ENCODE data around the gene PIP5KL1. TPM values are rescaled to one million over a fixed set of nuclear protein-coding genes. Genes with fewer than 3 reads are reported as not detected.
A peak's percentile ranks its signal among the peaks of the same experiment; 100 is the strongest.

The PIP5KL1 gene
- total and polyA plus RNA-seq, 4 donors = 2.7 to 19.1 (median 11.9) TPM

DNA sequence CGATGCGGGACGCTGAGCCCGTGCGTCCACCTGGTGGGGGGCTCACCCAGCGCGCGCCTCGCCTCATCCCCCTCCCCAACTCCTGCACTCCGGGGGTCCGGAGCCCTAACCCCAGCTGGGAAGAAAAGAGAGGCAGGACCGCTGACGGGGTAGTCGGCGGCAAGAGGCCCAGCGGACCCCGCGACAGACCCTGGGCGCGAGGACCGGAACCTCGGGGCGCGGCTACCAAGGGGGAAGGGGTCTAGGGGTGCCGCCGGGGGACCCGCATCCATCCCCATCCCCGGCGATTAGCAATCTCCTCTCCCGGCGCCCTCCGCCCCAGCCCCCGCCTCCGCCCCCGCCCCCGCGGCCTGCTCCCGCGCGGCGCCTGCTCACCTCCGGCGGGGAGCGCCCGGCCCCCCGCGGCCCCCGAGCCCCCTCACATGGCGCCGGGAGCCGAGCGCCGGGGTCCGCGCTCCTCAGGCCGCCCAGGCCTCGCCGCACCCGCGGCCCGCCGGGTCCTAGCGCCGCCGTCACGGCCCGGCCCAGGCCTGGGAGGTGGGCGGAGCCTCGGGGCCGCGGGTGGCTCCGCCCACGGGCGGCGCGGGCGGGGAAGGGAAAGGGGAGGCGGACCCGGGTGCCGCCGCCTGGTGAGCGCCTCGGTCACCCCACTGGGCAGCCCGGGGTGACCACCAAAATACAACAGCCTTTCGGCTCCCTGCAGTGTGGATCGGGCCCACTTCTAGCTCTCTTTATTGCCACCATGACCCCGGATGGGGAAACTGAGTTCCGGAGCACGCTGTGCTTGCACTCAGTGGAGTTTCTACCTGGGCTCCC, 31.2 kb downstream of the PIP5KL1 start, which contains the start of gene ST6GALNAC6:
Gene ST6GALNAC6, minus strand, starts transcription at position 476 of the 816 bp plus-strand sequence. CDS start 1,622 bp downstream, outside the sequence.
- under 1% methylated on average over 66 of the region's 89 CpGs for whole genome bisulfite sequencing (ENCODE audit: insufficient coverage)
- Histone ChIP-seq H3K36me3 (ENCODE audit: control insufficient read depth, insufficient read depth, low read length) (peaks cover 35% of the 10 kb centered on the region), H3K27me3 (ENCODE audit: control insufficient read depth, insufficient read depth, low read length) (no peaks in the 10 kb centered on the region), H3K9me3 (ENCODE audit: control insufficient read depth, insufficient read depth, low read length) (no peaks in the 10 kb centered on the region), H3K4me1 (ENCODE audit: control insufficient read depth, insufficient read depth, low read length) (peaks cover 53% of the 10 kb centered on the region), H3K27ac (ENCODE audit: low read depth, low read length) (peak within 1 kb of the TSS; percentile 88), H3K4me3 (ENCODE audit: low read depth, low read length) (peak within 1 kb of the TSS; percentile 91)
- DNase-seq (ENCODE audit: low read depth in 4 of 6, low spot score in 6 of 6) = peak in 3 of 6 donors; percentile 74 to 93 (median 88)

DNA sequence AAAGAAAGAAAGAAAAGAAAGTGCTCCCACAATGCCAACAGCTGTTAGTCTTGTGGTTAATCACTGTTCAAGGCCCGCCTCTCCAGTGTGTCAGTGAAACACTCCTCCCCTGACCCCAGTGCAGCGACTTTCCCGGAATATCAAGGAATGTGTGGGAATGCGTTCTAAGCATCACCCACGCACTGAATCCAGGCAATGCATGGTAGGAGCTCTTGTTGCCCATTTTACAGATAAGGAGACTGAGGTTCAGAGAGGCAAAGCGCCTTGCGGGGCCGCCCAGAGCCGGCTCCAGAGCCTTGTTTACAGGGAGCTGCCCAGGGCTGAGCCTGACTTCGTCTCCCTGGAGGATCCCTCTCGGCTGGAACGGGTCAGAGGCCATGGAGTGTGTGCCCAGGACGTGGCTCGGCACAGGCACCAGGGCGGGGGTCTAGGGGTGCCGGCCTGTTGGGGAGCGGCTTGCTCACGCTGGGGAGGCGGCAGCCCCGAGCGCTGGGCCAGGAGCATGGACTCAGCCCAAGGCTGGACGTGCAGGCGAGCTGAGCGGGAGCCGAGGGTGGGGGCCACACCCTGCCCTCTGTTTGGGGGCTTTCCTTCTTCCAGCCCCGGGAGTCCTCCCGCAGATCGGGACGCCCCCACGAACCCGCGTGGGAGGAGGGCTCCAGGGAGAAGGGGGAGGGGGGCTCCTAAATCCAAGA, 32.0 kb downstream of the PIP5KL1 start:
- Histone ChIP-seq H3K36me3 (ENCODE audit: control insufficient read depth, insufficient read depth, low read length) (peaks cover 40% of the 10 kb centered on the region), H3K4me3 (ENCODE audit: low read depth, low read length) (peak overlapping the region; percentile 91), H3K27me3 (ENCODE audit: control insufficient read depth, insufficient read depth, low read length) (no peaks in the 10 kb centered on the region), H3K4me1 (ENCODE audit: control insufficient read depth, insufficient read depth, low read length) (peaks cover 46% of the 10 kb centered on the region), H3K9me3 (ENCODE audit: control insufficient read depth, insufficient read depth, low read length) (no peaks in the 10 kb centered on the region), H3K27ac (ENCODE audit: low read depth, low read length) (peak overlapping the region; percentile 88)
- peak in 2 of 6 donors; percentile 55 to 67 for DNase-seq (ENCODE audit: low read depth in 4 of 6, low spot score in 6 of 6)
- WGBS (ENCODE audit: insufficient coverage) = 14% methylated on average over 27 of the region's 32 CpGs

DNA sequence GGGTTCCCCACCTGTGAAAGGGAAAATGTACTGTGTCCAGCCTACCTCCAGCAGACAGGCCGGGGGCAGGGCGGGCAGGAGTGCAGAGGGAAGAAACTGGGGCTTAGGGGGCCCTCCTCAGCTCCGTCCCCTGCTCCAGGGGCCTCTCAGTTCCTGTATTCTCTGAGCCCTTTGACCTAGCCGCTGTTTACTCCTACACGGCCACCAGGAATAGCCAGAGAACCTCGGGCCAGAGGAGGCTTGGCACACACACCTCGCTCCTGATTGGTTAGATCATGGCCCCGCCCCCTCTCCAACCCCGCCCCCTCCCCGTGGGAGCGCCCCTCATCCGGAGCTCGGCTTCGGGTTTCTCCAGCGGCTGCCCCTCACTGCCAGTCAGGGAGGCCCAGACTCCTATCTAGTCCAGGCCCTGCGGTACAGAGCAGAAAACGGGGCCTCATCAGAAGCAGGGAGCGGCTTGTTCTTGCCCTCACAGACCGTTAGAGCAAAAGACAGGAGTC, 33.3 kb downstream of the PIP5KL1 start:
- no peak overlapping the region for H3K4me3 ChIP-seq (ENCODE audit: low read depth, low read length)
- no peaks in the 10 kb centered on the region for H3K27me3 ChIP-seq (ENCODE audit: control insufficient read depth, insufficient read depth, low read length)
- H3K27ac ChIP-seq (ENCODE audit: low read depth, low read length) = peak overlapping the region; percentile 78
- peaks cover 40% of the 10 kb centered on the region for H3K4me1 ChIP-seq (ENCODE audit: control insufficient read depth, insufficient read depth, low read length)
- H3K9me3 ChIP-seq (ENCODE audit: control insufficient read depth, insufficient read depth, low read length) = no peaks in the 10 kb centered on the region
- 13% methylated on average over 10 of the region's 19 CpGs for WGBS (ENCODE audit: insufficient coverage)
- DNase-seq (ENCODE audit: low read depth in 4 of 6, low spot score in 6 of 6) = peak in 2 of 6 donors; percentile 75 to 82
- peaks cover 49% of the 10 kb centered on the region for H3K36me3 ChIP-seq (ENCODE audit: control insufficient read depth, insufficient read depth, low read length)

DNA sequence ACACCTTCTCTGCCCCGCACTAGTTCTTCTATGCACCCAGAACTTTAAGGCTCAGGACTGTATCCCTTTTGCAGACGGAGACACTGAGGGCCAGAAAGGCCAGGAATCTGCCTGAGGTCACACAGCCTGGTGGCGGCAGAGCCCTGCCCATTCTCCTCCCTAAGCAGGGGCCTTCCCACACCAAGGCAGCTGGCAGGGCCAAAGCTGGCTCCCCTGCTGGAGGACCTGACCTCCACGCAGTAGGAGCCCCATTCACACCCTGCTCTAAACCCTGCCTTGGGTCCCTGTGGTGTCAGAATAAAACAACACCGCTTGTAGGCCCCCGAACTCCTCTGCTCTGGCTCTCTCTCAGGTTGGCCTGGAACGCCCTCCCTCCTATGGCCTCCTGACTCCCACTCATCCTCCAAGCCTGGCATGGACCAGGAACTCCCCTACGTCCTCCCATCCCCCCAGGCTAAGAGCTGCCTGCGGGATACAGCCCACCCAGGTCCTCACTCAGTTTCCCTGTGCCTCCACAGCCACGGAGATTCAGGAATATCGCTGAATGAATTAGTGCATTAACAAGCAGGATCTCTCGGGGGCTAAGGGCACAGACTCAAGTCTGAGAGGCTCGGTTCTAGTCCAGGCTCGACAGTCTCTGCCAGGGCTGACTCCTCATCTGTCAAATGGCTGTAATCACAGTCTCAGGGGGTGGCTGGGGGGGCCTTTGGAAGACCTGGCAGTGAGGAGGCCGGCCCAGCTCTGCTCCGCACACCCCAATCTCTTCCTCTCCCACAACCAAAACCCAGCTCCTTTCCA, 34.0 kb downstream of the PIP5KL1 start:
- WGBS (ENCODE audit: insufficient coverage) = 60% methylated on average over 14 of the region's 16 CpGs
- Histone ChIP-seq H3K9me3 (ENCODE audit: control insufficient read depth, insufficient read depth, low read length) (no peaks in the 10 kb centered on the region), H3K36me3 (ENCODE audit: control insufficient read depth, insufficient read depth, low read length) (peaks cover 53% of the 10 kb centered on the region), H3K4me3 (ENCODE audit: low read depth, low read length) (no peak overlapping the region), H3K27ac (ENCODE audit: low read depth, low read length) (peak overlapping the region; percentile 78), H3K27me3 (ENCODE audit: control insufficient read depth, insufficient read depth, low read length) (no peaks in the 10 kb centered on the region), H3K4me1 (ENCODE audit: control insufficient read depth, insufficient read depth, low read length) (peaks cover 40% of the 10 kb centered on the region)
- no peak for DNase-seq (ENCODE audit: low read depth in 4 of 6, low spot score in 6 of 6)

DNA sequence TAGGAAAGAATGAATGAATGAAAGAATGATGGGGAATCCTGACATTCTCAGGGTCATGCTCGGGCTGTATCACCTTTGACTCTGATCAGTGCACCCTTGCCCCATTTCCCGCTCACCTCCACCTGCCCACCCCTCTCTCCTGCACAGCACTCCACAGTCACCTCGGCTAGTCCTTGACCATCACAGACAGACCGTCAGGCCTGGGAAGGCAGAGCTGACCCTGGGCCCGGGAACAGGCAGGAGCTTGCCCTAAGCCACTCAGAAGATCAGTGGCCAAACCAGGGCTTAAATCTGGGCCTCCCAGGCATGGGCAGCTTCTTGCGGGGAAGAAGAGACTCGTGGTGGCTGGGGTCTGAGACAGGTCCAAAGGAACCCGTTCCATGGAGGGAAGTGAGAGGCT, 34.8 kb downstream of the PIP5KL1 start:
- H3K27ac ChIP-seq (ENCODE audit: low read depth, low read length) = no peak overlapping the region
- no peak for DNase-seq (ENCODE audit: low read depth in 4 of 6, low spot score in 6 of 6)
- WGBS (ENCODE audit: insufficient coverage) = 95% methylated on average over 8 of the region's 8 CpGs

DNA sequence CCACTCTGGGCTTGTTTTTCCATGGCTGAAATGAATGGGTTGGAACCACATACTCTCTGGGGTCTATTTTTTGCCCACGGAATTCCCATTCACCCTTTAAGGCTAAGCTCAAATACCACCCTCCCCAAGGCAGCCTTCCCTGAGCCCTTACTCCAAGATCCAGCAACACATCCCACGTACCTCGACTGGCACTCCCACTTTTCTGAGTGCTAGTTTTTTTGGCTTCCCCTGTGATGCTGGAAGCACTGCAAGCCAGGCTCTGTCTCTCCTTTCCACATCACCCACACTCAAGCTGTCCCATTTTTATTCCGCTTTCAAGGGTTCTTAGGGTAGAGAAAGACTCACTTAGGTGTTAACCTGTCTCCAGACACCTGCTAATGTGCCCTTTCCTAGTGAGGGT, 37.2 kb downstream of the PIP5KL1 start:
- no peaks in the 10 kb centered on the region for H3K9me3 ChIP-seq (ENCODE audit: control insufficient read depth, insufficient read depth, low read length)
- 92% methylated on average over 3 of the region's 4 CpGs for WGBS (ENCODE audit: insufficient coverage)
- peaks cover 70% of the 10 kb centered on the region for H3K36me3 ChIP-seq (ENCODE audit: control insufficient read depth, insufficient read depth, low read length)
- no peak overlapping the region for H3K4me3 ChIP-seq (ENCODE audit: low read depth, low read length)
- no peak for DNase-seq (ENCODE audit: low read depth in 4 of 6, low spot score in 6 of 6)
- H3K27ac ChIP-seq (ENCODE audit: low read depth, low read length) = no peak overlapping the region
- H3K4me1 ChIP-seq (ENCODE audit: control insufficient read depth, insufficient read depth, low read length) = peaks cover 24% of the 10 kb centered on the region
- H3K27me3 ChIP-seq (ENCODE audit: control insufficient read depth, insufficient read depth, low read length) = no peaks in the 10 kb centered on the region

More for the DNA sequence above, 34.8 kb downstream of the PIP5KL1 start:
- Histone ChIP-seq H3K4me1 (ENCODE audit: control insufficient read depth, insufficient read depth, low read length) (peaks cover 40% of the 10 kb centered on the region), H3K36me3 (ENCODE audit: control insufficient read depth, insufficient read depth, low read length) (peaks cover 56% of the 10 kb centered on the region), H3K9me3 (ENCODE audit: control insufficient read depth, insufficient read depth, low read length) (no peaks in the 10 kb centered on the region), H3K4me3 (ENCODE audit: low read depth, low read length) (no peak overlapping the region), H3K27me3 (ENCODE audit: control insufficient read depth, insufficient read depth, low read length) (no peaks in the 10 kb centered on the region)

DNA sequence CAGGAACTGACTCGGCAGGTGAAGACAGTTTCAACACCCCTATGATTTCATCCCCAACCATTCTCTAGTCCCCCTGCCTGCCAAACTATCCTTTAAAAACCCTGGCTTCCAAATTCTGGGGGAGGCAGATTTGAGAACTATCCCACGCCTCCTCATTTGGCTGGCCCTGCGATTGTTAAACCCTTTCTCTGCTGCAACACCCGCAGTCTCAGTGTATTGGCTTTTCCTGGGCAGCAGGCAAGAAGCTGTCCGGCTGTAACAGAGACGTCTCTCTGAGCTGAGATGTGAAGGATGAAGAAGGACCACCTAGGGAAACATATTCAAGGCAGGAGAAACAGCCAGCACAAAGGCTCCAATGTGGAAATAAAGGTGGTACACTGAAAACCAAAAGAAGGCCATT, 37.7 kb downstream of the PIP5KL1 start:
- H3K4me3 ChIP-seq (ENCODE audit: low read depth, low read length) = no peak overlapping the region
- no peak for DNase-seq (ENCODE audit: low read depth in 4 of 6, low spot score in 6 of 6)
- no peak overlapping the region for H3K27ac ChIP-seq (ENCODE audit: low read depth, low read length)
- H3K4me1 ChIP-seq (ENCODE audit: control insufficient read depth, insufficient read depth, low read length) = peaks cover 18% of the 10 kb centered on the region
- H3K36me3 ChIP-seq (ENCODE audit: control insufficient read depth, insufficient read depth, low read length) = peaks cover 73% of the 10 kb centered on the region
- H3K27me3 ChIP-seq (ENCODE audit: control insufficient read depth, insufficient read depth, low read length) = no peaks in the 10 kb centered on the region
- H3K9me3 ChIP-seq (ENCODE audit: control insufficient read depth, insufficient read depth, low read length) = no peaks in the 10 kb centered on the region
- 92% methylated on average over 5 of the region's 6 CpGs for WGBS (ENCODE audit: insufficient coverage)

DNA sequence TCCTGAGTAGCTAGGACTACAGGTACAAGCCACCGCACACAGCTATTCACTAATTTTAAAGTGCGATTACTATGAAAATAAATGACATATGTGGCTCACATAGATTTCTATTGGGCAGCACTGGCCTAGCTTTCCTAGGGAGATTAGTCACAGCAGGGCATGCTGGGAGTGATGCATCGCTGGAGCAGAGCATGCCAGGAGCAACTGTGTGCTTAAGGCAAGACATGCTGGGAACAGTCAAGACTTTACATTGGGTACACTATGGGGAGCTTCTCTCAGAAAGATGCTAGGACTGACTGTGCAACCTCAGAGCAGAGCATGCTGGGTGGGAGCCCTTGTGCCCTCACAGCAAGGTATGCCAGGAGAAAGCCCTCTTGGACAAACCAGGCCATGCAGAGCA, 40.5 kb downstream of the PIP5KL1 start:
- WGBS (ENCODE audit: insufficient coverage) = 90% methylated on average over 1 of the region's 3 CpGs
- Histone ChIP-seq H3K27me3 (ENCODE audit: control insufficient read depth, insufficient read depth, low read length) (no peaks in the 10 kb centered on the region), H3K36me3 (ENCODE audit: control insufficient read depth, insufficient read depth, low read length) (peaks cover 76% of the 10 kb centered on the region)

DNA sequence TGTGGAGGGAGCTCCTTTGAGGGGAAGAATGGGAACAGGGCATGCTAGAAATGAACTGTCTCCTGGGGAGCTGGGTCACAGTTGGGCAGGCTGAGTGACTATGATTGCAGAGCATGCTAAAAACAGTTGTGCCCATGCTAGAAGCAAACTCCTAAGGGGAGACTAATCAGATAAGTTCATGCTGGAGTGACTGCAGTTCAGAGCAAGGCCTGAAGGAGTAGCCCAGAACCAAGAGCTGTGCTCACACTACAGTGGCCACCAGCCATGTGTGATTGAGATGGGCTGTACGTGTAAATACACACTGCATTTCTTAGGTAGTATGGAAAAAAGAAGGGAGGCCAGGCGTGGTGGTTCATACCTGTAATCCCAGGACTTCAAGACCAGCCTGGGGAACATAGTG, 42.8 kb downstream of the PIP5KL1 start:
- no peak overlapping the region for H3K4me3 ChIP-seq (ENCODE audit: low read depth, low read length)
- H3K36me3 ChIP-seq (ENCODE audit: control insufficient read depth, insufficient read depth, low read length) = peaks cover 67% of the 10 kb centered on the region
- 80% methylated on average over 1 of the region's 2 CpGs for WGBS (ENCODE audit: insufficient coverage)

More for the DNA sequence above, 40.5 kb downstream of the PIP5KL1 start:
- Histone ChIP-seq H3K4me3 (ENCODE audit: low read depth, low read length) (no peak overlapping the region), H3K27ac (ENCODE audit: low read depth, low read length) (no peak overlapping the region), H3K9me3 (ENCODE audit: control insufficient read depth, insufficient read depth, low read length) (no peaks in the 10 kb centered on the region), H3K4me1 (ENCODE audit: control insufficient read depth, insufficient read depth, low read length) (peaks cover 16% of the 10 kb centered on the region)
- no peak for DNase-seq (ENCODE audit: low read depth in 4 of 6, low spot score in 6 of 6)

More for the DNA sequence above, 42.8 kb downstream of the PIP5KL1 start:
- H3K27me3 ChIP-seq (ENCODE audit: control insufficient read depth, insufficient read depth, low read length) = no peaks in the 10 kb centered on the region
- H3K27ac ChIP-seq (ENCODE audit: low read depth, low read length) = no peak overlapping the region
- H3K4me1 ChIP-seq (ENCODE audit: control insufficient read depth, insufficient read depth, low read length) = peaks cover 28% of the 10 kb centered on the region
- no peaks in the 10 kb centered on the region for H3K9me3 ChIP-seq (ENCODE audit: control insufficient read depth, insufficient read depth, low read length)
- no peak for DNase-seq (ENCODE audit: low read depth in 4 of 6, low spot score in 6 of 6)

Data from spinal cord (tissue), 10 donors.